Inferior parietal cortex (tissue), 1 donor: ENCODE data around the gene CCDC30.

Experiments
- DNase-seq: peaks from one replicate; pipeline ENCODE4 v3.0.0-alpha.2; 2016; ENCODE audit errors: extremely low spot score

The CCDC30 gene

DNA sequence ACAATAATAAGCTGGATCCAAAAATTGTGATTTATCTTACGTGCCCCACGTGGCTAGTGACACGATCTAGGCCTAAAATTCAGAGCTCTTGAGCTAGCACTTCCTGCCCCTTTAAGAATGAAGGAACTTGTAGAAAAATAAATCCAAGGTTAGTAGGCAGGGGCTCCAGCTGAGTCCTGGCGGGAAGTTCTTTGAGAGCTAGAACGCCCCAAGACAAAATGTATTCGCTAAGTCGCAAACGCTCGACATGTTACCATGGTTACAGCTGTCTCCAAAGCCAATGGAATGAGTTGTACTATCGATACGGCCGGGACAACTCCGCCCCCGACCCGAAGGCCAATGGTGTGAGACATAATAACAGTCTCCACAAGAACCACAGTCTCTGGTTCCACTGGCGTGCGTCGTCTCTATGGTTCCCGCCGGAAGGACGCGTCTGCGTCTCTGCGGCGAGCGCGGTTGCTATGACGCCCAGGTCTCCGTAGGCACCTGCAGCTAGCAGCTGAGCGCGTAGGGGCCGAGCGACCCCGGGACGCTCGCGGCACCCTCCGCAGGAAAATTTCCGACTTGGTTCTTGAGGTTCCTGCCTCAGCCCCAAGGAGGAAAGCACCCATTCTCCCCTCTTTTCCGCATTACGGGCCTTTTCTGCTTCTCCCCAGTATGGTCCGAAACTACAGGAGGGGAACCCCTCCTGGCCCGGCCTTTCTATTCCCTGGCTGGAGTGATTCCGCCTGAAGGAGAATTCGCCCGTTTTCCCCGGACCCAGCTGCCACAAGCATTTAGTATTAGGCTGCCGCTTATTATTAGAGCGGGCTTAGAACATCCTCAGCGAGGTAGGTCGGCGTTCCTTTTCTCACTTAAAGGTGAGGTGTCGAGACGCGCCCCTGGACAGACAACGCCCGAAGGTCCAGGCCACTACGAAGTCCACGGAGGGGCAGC is at the start of gene CCDC30:
CCDC30 (plus strand) TSS at position 459 of the 936 bp plus-strand sequence. CDS start 17,266 bp downstream, outside the sequence.
- DNase-seq, result peak; percentile 91

DNA sequence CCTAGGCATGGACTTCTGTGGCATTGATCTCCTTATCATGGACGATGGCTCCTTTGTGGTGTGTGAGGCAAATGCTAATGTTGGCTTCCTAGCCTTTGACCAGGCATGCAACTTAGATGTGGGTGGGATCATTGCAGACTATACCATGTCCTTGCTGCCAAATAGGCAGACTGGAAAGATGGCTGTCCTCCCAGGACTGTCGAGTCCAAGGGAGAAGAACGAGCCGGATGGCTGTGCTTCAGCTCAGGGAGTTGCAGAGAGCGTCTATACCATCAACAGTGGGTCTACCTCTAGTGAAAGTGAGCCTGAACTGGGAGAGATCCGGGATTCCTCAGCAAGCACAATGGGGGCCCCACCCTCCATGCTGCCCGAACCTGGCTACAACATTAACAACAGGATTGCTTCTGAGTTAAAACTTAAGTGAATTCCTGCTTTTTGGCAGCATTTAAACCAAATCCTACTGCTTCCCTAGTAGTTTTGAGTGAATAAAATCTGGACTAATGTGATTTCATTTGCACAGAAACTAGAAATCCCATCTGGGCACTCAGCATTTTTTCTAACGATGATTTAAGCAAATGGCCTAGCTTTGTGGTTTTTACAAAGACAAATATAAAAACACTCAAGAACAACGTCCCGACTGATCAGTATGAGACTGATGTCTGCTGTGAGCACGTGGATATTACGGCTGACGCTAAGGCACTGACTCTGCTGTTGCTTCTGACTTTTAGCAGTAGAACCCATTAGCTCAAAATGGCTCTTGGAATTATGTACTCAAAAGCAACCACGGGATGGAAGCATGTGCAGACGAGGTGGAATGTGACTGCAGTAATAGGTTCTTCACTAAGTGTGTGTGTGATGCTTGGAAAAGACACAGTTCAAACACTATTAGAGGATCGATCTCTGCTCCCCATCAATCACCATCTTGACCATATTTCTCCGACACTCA is 48.3 kb upstream of the CCDC30 start:
- no peak for DNase-seq

DNA sequence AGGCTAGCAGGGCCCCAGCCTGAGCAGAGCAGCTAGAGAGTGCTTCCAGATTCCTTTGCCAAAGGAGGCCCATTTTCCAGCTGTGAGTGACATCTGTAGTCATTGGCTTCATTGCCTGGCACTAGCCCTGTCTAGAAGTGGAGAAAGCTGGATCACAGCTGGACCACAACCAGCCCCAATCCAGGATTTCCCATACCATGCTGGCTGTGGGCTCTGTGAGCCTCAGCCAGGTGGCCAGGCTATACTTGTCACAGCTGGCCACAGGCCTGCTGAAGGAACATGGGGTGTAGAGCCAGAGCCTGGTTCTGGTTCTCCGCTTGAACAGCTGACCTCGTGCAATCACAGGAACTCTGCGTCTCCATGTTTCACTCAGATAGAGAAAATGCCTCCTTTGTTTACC is 45.9 kb upstream of the CCDC30 start:
- DNase-seq, result no peak

DNA sequence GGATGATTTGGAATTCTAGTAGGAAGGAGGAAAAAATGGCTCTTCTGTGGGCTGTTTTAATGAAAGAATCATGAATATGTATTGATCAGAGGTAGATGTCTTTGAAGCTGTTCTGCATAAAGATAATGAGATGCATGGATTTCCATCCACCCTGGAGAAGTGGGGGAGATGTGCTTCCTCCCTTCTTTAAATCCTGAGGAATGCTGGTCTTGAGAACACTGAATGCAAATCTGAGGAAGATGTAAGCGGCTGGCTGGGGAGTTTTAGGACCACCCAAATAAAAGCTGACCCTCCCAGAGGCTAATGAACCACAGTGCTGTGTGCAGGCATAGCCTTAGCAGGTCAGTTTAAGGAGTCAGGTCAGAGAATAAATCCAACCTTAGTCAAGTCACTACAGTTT is 44.6 kb upstream of the CCDC30 start:
- DNase-seq, result no peak

DNA sequence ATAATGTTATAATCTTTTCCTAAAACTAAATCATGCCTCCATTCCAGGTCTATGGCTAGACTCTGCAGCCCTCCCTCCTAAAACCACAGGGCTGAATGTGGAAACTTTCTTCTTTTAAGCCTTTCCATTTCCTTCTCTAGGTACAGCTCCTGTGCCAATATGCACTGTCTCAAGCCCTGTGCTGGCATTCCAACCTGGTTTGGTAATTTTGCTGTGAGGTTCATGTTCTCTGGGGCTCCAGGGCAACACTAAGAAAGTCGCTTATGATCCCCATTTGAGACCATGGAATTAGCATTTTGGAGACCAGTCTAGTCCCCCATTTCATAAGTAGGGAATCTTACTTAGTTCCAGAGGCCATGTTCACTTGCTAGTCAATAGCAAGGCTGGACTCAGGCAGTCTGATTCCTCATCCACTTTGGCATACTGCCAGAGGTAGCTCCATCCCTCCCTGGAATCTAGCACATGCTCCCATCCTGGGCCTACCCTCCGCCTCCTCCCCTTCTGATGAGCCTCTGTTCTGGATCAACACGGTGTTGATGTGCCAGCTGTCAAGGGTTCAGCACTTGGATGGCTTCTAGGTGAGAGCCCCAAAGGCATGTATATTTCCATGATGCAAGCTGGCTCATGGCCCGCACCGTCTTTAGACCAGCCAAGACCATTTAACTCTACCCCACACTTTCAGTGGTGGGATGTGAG is 43.8 kb upstream of the CCDC30 start:
- no peak for DNase-seq

DNA sequence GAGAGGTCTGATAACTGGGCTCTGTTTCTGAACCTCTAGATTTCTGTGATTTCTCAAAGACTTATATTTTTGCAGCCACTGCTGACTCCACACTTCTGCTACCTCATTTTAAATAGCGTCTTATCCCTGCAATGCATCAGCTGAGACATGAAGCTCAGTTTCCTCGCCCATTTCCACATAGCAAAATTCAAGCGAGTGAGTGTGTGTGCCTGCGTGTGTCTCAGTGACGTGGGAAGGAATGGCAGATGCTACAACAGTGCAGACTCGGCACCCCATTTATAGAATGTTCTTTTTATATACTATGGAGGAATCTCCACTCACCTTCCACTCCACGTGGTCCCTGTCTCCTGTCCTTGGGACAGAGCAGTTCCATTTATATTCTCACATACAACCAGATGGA is 43.0 kb upstream of the CCDC30 start:
- peak; percentile 53 for DNase-seq

DNA sequence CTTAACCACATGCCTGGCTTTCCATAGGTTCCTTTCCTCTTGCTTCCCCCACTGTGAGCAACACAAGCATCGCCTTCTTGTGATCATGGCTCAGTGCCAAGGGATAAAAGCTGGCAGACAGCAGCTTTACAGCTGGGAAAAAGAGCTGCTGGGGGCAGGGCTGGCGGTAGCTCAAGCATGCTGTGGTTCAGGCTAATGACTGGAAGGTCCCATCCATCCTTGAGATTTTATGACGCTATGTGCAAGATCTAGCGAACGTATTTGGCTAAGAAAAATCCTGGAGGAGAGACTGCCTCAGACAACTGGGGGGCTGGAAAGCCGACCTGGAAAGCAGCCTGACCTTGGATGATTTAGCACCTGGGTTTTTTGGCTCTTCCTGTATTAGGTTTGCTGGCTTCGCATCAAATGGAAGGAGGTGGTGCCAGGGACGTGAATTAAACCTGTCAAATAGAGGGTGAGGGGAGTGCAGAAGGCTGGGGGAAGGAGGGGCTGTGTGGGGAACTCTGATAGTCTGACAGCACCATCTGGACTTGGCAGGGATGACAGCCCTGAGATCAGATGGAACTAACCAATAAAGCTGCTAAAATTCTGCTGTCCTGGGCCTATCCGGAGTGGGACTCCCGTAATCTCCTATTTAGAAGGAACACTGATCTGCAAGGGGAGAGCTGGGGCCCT is 42.0 kb upstream of the CCDC30 start:
- DNase-seq, result peak; percentile 59

DNA sequence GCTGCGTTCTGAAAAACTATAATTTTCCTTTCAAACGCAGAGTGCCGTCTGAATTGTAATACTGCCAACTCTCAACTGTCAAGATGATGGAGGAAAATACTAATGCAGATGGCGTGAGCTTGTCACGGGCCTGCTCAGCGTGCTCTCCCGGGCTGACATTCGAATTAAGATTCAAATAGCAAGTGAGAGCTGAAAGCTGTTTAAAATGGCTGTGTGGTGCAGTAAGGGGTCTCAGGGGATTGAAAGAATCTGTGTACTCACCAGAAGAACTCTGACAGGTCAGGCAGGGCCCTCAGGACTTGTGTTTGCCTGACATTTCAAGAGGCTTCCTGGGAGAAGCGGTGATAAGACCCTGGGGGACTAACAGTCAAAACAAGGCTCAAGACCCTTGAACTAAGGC is 40.3 kb upstream of the CCDC30 start:
- DNase-seq, result no peak

DNA sequence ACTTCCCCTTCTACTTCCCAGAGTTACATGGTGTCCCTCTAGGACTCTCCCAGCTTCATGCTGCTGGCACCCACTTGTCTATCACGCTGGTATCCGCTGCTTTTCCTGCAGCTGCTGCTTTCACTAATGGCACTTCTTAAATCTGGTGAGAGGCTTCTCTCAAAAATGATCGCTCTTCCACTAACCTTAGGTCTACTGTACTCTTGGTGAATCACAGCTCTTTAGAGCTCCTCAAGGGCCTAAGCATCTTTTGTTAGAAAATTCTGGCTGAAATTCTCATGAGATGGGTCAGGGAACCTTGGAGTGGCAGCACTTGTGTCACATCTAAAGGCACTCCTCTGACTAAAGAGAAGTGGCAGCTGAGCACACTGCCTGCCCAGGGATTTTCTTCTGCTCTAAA is 39.4 kb upstream of the CCDC30 start:
- DNase-seq, result no peak

DNA sequence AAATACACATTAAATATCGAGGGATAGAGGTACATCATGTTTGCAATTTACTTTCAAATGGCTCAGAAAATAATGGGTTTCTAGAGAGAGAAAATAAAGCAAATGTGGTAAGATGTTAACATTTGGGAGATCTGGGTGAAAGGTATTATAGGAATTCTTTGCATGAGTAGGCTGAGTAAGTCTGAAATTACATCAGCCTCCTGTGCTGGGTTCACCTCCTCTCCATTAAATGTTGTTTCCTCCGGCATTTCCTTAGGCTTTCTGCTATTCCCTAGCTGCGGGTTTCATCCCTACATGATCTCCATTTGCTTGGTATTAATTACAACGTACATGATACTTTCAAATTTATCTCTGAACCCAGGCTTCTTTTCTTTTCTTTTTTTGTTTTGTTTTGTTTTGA is 38.9 kb upstream of the CCDC30 start:
- DNase-seq, result no peak

DNA sequence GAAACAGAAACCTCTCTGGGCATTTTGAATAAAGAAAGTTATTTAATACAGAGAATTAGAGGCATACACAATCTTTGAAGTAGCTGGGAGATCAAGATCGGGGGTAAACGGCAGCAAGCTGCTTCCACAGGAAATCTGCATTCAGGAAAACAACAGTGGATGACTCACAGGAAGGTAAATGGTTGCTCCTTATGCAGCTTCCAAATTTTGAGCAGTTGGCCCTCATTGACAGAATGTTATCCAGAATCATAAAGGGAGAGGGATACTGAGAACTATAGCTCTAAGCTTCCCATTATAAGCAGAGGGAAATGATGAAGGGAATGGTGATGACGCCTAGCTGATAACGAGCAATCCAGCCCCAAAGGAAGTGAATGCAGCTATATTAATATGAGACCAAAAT is 35.8 kb upstream of the CCDC30 start:
- DNase-seq, result no peak

DNA sequence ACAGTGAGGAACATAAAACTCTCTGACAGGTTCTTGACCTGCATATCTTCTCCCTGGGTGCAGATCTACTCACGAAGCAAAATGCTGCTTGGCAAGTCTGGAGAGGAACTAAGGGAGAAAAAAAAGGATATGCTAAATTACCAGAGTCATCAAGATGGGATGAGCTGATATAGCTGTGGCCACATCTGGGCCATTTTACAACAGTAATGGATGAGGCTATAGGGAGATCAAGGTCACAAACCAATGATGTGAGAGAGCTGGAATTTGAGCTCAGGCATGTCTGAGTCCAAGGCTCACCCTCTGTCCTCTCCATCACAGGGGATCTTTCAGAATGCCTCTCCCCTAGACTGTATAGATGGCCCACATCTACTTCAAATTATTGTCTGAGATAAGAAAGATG is 33.5 kb upstream of the CCDC30 start:
- DNase-seq, result no peak

DNA sequence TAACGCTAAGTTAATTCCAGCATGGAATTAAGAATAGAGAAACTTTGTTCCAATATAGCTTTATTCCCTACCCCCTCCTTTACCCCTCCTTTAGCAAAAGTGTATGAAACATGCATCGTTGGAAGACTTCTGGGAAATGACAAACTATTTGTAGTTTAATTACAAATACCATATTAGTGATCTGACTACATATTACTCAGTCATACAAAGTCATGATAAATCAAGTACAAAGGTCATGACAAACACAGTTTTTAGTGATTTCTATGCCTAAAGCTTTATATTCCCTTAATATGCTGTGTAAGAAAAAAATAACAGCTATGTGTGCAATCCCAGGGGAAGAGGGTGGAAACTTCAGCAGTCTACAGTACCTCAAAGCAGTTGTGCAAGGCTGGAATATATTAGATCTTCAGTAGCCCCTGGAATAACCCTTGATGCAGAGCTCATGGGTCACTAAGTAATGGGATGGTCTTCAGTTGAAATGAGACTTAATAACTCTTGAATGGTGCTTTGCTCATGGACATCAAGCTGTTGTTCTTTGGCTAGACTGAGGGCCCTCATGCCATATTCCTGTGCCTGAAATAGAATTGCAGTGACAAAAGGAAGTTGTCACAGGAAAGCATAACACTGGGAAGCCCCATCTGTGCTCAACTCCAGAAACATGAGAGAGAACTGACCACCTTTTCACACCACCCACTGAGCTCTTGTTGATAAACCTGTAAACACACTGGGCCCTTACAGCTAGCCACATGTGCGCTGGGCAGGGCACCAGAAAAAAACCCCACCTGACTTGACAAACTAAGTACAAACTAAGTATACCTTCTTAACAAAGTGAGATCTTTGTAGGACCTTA is 32.6 kb upstream of the CCDC30 start:
- no peak for DNase-seq

DNA sequence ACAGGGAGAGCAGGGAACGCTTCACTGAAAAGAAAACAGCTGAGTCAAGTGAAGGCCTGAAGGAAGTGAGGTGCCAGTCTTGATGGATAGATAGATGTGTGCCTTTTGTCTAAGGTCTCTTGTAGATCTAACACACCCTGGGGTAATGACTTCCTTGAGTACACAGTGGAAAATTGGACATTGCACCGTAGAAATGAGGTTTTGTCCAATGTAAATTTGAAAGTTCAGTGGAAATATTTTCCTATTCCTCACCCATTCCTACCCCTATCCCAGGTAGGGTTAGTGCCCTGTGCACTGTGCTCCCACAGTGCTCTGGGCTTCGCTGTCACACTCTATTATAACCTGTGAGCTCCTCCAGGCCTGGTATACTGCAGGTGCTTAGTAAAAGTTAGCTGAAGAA is 31.6 kb upstream of the CCDC30 start:
- no peak for DNase-seq

DNA sequence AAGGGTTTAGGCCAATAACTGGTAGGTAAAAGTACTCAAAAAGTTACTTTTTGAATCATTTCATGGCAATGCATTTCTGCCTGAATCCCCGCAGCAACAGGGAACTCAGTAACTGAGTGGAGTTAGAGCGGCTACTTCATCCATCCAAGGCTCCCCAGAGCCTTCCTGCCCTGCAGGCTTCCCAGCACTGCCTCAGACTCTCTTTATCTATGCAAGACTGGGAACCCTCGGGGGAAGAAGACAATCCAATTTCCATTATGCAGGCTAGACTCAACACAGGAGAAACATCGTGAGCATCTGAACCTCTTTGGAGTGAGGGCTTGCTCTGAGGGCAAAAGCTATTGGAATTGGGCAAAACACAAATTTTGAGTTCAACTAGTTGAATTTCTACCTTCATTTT is 30.4 kb upstream of the CCDC30 start:
- DNase-seq, result no peak

DNA sequence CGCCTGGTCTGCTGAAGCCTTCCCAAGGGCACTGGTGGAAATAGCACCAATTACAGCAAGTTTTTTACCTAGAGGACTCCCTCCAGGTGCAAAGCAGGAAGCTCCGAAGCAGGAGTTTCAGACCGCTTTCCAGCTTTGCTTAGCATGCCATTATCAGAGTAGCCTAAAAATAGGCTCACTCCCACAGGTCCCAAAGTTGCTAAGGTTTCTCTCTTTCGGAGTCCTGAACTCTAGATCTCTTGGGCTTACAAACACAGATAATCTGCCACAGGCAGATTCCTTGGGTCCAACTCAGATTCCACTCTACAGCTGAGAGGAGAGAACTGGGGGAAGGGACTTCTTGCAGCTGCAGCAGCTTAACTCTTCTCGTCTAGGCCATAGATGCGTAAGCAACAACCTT is 29.7 kb upstream of the CCDC30 start:
- no peak for DNase-seq

DNA sequence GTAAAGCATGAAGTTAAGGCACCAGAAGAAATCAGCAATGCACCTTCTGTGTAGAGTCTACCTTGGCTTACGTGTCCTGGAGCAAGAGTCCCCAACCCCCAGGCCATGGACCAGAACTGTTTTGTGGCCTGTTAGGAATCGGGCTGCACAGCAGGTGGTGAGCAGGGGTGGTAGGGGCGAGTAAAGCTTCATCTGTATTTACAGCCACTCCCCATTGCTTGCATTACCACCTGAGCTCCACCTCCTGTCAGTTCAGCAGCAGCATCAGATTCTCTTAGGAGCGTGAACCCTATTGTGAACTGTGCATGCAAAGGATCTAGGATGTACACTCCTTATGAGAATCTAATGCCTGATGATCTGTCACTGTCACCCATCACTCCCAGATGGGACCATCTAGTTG is 28.7 kb upstream of the CCDC30 start:
- DNase-seq, result no peak

DNA sequence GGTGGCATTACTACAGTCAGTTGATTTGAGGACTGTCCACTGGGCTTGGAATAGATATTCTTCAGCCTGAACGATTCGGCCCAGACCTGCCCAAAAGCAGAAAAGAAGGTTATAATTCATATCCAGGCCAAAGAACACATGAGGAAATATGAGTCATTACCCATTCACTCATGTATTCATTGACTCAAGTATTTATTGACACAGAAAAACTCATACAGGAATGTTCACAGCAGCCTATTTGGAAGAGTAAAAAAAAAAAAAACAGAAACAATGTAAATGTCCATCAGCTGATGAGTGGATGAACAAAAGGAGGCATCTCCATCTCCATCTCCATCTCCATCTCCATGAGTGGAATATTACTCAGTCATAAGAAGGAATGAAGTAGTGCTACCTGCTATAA is 23.1 kb upstream of the CCDC30 start:
- no peak for DNase-seq

DNA sequence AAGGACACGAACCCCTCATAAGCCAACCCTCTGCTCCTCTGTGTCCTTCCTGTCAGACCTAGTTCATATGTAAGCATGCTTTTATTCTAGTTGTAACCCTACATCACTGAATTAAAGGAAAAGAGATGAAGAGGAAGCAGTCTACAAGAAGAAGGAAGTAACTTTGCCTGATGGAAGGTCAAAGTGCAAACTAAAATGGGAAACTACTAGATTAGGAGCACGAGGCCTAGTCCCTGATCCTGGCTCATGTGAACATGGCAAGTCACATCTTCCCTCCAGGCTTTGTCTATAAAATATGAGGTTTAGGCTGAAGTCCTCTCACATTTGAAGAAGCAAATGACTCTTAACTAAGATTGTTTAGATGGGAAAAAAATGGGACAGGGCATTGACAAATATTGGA is 20.4 kb upstream of the CCDC30 start:
- DNase-seq, result no peak

DNA sequence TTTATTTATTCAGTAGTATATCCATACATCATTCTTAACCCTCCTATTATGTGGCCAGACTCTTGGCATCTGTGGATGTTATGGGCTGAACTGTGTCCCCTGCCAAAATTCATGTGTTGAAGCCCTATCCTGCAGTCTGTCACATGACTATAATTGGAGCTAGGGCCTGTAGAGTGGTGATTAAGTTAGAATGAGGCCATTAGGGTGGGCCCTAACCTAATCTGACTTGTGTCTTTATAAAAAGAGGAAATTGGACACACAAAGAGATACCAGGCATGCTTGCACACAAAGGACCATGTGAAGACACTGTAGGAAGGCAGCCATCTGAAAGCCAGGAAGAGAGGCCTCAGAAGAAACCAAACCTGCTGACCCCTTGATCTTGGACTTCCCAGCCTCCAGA is 13.8 kb upstream of the CCDC30 start:
- DNase-seq, result no peak

DNA sequence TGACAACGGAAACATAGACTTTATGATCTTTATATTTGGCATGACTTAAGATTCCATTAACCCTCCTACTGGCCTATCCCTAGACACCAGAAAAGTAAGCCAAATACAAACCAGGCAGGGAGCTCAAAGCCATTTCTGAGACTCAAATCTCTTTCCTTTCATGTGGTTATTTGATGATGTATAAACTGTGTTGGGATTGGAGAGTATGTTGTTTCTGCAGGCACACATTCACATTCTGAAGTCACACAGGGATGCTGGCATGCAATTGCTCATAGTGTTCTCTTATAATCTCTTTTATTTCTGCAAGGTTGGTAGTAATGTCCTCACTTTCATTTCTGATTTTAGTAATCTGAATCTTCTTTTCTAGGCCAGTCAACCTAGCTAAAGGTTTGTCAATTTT is 13.0 kb upstream of the CCDC30 start:
- DNase-seq, result no peak
